ENCODE measurements around the gene HNF4A. TPM values are rescaled to one million over a fixed set of nuclear protein-coding genes. Genes with fewer than 3 reads are reported as not detected.
A peak's percentile ranks its signal among the peaks of the same experiment; 100 is the strongest.

HNF4A gene
- total and polyA plus RNA-seq, 2 of the 13 experiments (the other 11 are each of a cell fraction or from before 2014, with no cell fraction given) = 80.9 to 169 TPM

DNA sequence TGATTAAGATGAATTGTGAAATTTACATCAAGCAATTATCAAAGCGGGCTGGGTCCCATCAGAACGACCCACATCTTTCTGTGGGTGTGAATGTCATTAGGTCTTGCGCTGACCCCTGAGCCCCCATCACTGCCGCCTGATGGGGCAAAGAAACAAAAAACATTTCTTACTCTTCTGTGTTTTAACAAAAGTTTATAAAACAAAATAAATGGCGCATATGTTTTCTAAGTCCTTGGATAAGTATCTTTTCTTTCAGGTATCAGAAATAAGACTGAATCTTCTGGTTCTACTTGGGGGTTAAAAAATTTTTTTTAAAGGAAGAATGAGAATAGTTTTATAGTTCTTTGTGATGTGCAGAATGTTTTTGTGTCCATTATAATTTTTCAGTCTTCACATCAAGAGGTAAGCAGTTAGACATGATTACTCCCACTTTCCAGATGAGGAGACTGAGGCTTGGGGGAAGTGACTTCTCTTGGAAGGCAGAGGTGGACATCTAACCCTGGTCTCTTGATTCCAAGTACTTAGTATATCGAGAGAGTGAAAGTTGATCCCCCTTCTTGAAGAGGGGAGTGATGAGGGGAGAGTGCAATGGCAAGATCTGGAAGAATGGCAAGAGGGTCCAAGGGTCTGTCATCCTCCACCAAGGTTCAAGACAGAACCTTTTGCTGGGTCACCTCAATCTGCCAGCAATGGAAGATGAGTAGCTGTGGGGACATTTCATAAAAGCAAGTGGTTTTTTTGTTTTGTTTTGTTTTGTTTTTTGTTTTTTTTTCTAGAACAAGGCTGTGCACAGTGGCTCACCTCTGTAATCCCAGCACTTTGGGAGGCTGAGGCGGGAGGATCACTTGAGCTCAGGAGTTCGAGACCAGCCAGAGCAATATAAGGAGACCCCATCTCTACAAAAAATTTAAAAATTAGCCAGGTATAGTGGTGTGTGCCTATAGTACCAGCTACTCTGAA lies 77.4 kb downstream of the HNF4A start (continued):
- TF ChIP-seq, protein P1, sequence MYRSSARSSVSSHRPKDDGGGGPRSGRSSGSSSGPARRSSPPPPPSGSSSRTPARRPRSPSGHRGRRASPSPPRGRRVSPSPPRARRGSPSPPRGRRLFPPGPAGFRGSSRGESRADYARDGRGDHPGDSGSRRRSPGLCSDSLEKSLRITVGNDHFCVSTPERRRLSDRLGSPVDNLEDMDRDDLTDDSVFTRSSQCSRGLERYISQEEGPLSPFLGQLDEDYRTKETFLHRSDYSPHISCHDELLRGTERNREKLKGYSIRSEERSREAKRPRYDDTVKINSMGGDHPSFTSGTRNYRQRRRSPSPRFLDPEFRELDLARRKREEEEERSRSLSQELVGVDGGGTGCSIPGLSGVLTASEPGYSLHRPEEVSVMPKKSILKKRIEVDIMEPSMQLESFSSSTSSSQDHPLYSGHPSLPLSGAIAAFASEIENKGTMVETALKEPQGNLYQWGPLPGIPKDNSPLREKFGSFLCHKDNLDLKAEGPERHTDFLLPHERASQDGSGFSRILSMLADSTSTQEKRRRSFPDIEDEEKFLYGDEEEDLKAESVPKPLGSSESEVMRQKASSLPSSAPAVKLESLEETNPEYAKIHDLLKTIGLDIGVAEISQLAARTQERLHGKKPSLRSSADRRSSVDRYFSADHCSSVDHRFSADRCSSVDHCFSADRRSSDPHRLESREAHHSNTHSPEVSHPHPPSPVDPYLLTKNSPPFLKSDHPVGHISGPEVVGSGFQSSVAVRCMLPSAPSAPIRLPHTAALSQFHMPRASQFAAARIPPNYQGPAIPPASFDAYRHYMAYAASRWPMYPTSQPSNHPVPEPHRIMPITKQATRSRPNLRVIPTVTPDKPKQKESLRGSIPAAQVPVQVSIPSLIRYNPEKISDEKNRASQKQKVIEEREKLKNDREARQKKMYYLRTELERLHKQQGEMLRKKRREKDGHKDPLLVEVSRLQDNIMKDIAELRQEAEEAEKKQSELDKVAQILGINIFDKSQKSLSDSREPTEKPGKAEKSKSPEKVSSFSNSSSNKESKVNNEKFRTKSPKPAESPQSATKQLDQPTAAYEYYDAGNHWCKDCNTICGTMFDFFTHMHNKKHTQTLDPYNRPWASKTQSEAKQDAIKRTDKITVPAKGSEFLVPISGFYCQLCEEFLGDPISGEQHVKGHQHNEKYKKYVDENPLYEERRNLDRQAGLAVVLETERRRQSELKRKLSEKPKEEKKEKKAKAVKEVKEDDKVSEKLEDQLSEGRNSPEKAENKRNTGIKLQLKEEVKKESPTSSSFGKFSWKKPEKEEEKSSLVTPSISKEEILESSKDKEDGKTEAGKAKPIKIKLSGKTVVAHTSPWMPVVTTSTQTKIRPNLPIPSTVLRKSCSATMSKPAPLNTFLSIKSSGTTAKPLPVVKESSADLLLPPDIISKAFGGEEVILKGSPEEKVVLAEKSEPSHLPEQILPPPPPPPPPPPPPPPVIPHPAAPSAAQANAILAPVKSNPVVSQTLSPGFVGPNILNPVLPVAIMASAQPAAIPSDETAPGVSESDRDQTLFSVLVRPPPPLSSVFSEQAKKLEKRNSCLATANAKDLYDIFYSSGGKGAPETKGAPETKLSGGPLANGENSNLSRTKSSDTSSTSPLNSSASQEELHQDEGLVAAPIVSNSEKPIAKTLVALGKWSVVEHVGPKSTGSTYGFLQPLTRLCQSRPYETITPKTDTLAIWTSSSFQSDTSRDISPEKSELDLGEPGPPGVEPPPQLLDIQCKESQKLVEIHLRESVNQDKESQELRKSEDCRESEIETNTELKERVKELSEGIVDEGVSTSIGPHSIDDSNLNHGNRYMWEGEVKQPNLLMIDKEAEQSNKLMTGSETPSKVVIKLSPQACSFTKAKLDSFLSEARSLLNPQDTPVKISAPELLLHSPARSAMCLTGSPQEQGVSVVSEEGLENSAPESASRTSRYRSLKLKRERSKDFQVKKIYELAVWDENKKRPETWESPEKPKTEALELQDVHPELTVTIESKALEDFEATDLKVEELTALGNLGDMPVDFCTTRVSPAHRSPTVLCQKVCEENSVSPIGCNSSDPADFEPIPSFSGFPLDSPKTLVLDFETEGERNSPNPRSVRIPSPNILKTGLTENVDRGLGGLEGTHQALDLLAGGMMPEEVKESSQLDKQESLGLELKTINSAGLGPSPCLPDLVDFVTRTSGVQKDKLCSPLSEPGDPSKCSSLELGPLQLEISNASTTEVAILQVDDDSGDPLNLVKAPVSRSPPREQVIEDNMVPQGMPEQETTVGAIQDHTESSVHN (CRISPR knock-in tag; IDR thresholded peaks at IDR 0.05) = no peak
- no peak for TF ChIP-seq KMT2B (CRISPR knock-in tag; IDR thresholded peaks at IDR 0.05)
- TF ChIP-seq, protein P2, sequence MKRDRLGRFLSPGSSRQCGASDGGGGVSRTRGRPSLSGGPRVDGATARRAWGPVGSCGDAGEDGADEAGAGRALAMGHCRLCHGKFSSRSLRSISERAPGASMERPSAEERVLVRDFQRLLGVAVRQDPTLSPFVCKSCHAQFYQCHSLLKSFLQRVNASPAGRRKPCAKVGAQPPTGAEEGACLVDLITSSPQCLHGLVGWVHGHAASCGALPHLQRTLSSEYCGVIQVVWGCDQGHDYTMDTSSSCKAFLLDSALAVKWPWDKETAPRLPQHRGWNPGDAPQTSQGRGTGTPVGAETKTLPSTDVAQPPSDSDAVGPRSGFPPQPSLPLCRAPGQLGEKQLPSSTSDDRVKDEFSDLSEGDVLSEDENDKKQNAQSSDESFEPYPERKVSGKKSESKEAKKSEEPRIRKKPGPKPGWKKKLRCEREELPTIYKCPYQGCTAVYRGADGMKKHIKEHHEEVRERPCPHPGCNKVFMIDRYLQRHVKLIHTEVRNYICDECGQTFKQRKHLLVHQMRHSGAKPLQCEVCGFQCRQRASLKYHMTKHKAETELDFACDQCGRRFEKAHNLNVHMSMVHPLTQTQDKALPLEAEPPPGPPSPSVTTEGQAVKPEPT (CRISPR knock-in tag; IDR thresholded peaks at IDR 0.05; ENCODE audit: low read depth) = no peak
- no peak for TF ChIP-seq ATF1 (CRISPR knock-in tag; IDR thresholded peaks at IDR 0.05)
- no peak for TF ChIP-seq PRPF4 (IDR thresholded peaks at IDR 0.05; ENCODE audit: low read depth, low read length, poor library complexity, severe bottlenecking)
- TF ChIP-seq, protein P3, sequence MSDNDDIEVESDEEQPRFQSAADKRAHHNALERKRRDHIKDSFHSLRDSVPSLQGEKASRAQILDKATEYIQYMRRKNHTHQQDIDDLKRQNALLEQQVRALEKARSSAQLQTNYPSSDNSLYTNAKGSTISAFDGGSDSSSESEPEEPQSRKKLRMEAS (IDR thresholded peaks at IDR 0.05) = 0 out of 2 replicates have a peak, but pooled peaks have one; percentile 10
- TF ChIP-seq TCF7L2 (IDR thresholded peaks at IDR 0.05; ENCODE audit: low read depth, low read length) = no peak
- no peak for TF ChIP-seq ZNF24 (IDR thresholded peaks at IDR 0.05)
- TF ChIP-seq POLR2G (IDR thresholded peaks at IDR 0.05; ENCODE audit: low read depth, low read length) = peak; percentile 28
- no peak for TF ChIP-seq SOX5 (CRISPR knock-in tag; IDR thresholded peaks at IDR 0.05; ENCODE audit: borderline replicate concordance)
- TF ChIP-seq, protein P4, sequence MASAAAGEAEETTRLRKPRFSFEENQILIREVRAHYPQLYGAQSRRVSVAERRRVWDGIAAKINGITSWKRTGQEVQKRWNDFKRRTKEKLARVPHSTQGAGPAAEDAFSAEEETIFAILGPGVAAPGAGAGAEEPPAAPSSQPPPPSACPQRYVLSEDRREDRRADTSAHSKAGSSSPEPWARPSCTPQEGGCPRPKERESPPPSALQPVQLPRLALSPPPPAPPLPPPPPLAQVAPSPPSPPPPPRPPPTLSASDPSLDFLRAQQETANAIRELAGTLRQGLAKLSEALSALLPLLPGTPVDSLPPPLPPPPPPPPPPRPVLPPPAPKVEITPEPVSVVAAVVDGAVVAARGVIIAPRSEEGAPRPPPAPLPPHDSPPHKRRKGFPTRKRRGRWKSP (CRISPR knock-in tag; IDR thresholded peaks at IDR 0.05) = no peak
- TF ChIP-seq MATR3 (CRISPR knock-in tag; IDR thresholded peaks at IDR 0.05) = no peak
- TF ChIP-seq ZBTB3 (CRISPR knock-in tag; IDR thresholded peaks at IDR 0.05; ENCODE audit: borderline replicate concordance, low read depth) = no peak
- no peak for TF ChIP-seq ZSCAN9 (CRISPR knock-in tag; IDR thresholded peaks at IDR 0.05; ENCODE audit: borderline replicate concordance)
- TF ChIP-seq KDM2A (CRISPR knock-in tag; IDR thresholded peaks at IDR 0.05; ENCODE audit: borderline replicate concordance, low read depth) = 0 out of 2 replicates have a peak, but pooled peaks have one; percentile 19
- TF ChIP-seq TSC22D2 (CRISPR knock-in tag; IDR thresholded peaks at IDR 0.05; ENCODE audit: borderline replicate concordance) = no peak
- no peak for TF ChIP-seq ZNF589 (CRISPR knock-in tag; conservative IDR thresholded peaks at IDR 0.05)
- TF ChIP-seq ZNF317 (CRISPR knock-in tag; IDR thresholded peaks at IDR 0.05) = no peak
